Fibroblast of skin of back (primary cell): ENCODE results near the gene ASPG.

Experiments
- DNase-seq: peaks from one replicate; pipeline ENCODE4 v3.0.0-alpha.2; 2013

The ASPG gene

GRCh38 chr14:104137297-104138097 is 52.0 kb downstream of the ASPG start:
- peak; percentile 36 for DNase-seq

DNA sequence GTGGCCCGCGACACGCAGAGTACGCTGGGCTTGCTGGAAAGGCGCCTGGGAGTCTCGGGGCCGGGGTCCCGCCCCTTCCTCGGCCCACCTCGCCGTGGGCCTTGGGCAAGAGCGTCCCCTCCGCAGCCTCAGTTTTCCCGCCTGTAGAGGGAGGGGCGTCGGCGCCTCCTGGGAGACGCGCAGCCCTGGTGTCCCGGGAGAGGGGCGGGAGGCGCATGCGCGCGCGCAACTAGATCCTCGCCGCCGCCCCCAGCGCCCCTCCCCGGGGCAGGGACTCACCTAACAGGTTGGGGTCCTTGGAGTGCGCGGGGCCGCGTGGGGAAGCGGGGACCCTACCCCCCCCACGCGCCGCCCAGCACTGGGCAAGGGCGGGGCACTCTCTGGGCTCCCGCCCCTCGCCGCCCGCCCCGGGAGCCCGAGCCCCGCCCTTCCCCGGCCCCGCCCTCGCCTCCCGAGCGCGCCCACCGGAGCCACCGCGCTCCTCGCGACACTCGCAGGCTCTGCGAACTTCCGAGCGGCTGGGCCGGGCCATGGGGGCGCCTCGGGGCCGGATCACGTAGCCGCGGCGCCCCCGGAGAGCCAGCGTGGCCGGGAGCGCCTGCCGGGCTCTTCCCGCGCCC is 52.7 kb downstream of the ASPG start, which contains the start of gene KIF26A:
Gene KIF26A (plus strand): TSS at position 490 of the 620 bp plus-strand sequence. CDS start 136 bp downstream, outside the sequence.
- DNase-seq = peak; percentile 35

- peak; percentile 5 for DNase-seq
Observed at GRCh38 chr14:104138718-104139459, 53.4 kb downstream of the ASPG start.

DNA sequence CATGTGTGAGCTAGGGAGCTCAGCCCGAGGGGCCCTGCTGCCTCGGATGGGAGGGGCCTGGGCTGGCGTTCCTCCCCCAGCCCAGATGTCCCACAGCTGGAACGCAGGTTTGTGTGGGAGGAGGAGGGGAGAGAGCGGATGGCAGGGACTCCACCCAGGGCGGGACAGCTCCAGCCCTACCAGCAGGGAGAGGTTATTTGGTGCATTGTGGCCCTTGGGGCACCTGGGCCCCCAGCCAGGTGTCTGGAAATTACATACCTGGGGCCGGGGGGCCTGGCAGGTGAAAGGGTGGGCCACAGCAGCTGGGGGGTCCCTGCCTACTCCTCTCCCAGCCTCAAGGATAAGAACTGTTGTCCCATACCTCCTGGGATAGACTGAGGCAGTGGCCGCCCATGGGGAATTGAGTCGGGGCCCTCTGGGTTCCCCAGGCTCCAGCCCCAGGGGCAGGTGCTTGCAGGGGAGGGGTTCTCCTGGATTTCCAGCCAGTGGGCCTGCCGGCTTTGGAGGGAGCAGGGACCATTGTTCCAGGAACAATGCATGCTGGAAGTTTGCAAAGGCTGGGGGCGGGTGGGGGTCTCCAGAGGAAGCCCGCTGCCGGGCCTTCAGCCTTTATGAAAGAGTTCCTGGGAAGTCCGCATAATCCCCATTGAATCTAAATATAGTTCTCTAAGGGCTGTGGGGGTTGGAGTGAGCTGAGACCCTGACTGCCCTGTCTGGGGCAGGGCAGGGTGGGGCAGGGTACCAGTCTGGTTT is 54.1 kb downstream of the ASPG start:
- no peak for DNase-seq

DNA sequence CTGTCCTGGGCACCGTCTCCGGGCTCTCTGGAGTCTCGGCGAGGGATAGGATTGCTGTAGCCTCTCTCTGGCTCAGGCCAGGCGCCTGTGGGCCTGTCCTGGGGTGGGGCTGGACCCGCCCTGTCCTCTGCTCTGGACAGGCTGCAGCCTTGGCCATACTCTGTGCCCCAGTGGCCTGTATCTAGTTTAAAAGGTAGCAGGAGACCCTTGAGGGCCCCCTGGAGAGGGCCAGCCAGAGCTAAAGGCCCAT is 54.6 kb downstream of the ASPG start:
- DNase-seq = no peak

GRCh38 chr14:104140463-104141331 is 55.2 kb downstream of the ASPG start:
- DNase-seq = no peak

- DNase-seq = no peak
Observed at GRCh38 chr14:104141621-104142091, 56.2 kb downstream of the ASPG start.

DNA sequence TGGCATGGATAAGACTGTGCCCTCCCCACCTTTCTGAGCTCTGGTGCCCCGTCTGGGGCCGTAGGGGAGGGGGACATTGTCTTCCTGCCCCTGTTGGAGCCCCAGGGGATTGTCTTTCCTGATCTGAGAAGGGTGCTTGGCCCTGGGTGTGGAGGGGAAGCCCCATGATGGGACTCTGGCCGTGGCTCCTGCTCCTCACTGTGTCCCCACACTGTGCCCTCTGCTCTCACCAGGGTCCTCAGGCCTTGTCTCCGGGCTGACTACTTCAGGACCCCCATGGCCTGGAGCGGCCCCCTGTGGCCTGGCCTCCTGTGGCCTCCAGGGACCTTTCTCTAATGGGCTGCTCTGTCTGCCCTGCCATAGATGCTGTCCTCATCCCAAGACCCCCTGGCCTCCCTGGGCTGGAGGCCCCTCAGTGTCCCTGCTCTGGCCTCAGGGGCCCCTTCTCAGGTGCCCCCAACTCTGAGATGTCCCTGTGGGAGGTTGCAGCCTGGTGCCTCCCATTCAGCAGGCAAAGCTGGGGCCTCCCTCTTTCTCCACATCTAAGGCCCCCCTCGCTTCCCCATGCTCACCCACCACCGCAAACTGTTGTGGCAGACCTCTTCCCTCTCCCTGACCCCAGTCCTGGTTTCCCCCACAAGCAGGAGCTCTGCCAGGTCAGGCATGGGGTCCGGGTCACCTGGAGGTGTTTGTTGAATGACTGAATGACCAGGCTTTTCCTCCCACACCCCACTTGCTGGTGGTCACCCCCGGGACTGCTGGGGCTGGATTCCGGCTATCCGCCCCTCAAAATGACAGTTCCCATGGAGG is 56.8 kb downstream of the ASPG start:
- no peak for DNase-seq

- DNase-seq = no peak
Observed at GRCh38 chr14:104142946-104143470, 57.5 kb downstream of the ASPG start.

GRCh38 chr14:104143521-104144452 is 58.3 kb downstream of the ASPG start:
- no peak for DNase-seq

- no peak for DNase-seq
Observed at GRCh38 chr14:104144453-104144790, 58.9 kb downstream of the ASPG start.

GRCh38 chr14:104144911-104145825 is 59.7 kb downstream of the ASPG start:
- DNase-seq = no peak

- no peak for DNase-seq
Observed at GRCh38 chr14:104145826-104146601, 60.5 kb downstream of the ASPG start.

DNA sequence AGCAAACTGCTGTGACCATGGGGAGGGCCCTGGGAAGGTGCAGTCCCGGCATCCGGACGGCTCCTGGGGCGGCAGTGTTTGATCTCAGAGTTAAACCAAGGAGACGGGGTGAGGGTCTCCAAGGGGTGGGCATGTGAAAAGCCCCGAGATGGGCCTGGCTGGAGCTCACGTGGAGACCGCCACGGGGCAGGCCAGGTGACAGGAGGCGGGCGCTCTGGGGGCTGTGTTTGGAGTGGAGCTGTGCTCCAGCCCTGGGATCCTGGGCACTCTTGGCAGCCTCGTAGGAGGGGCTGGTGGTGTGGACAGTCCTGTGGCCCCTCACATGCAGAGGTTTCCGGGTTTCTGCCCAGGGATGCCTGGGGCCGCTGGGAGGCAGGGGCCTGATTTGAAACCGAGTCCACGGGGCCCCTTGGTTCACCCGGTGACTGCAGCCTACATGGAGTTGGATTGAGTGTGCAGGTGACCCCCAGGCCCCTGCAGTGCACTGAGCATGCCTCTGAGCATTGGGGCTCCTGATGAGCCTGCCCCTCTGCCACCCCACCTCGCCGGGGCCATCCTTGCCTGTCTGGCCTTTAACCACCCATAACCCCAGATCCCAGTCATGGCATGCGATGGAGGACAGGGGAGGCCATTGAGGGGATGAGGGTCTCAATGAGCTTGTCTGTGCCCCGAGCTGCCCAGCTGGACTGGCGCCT is 61.3 kb downstream of the ASPG start:
- DNase-seq = no peak

GRCh38 chr14:104147346-104148125 is 62.0 kb downstream of the ASPG start:
- DNase-seq = no peak
